Osteoblast (primary cell): Measurements from ENCODE around the gene RNGTT. TPM values are rescaled to one million over a fixed set of nuclear protein-coding genes. Genes with fewer than 3 reads are reported as not detected.

Experiments used
- DNase-seq: peaks from one replicate; pipeline ENCODE4 v3.0.0; 2011; ENCODE audit warnings: low spot score, mixed read lengths; ENCODE audit not compliant: insufficient read length; ENCODE audit errors: missing footprints
- H2AFZ ChIP-seq: 2 replicates; pipeline ENCODE4 v1.6.0; 2011; ENCODE audit warnings: mild to moderate bottlenecking, low read length
- H3K27ac ChIP-seq: 2 replicates; pipeline ENCODE4 v1.5.1; 2011; ENCODE audit warnings: mild to moderate bottlenecking, low read depth, low read length, moderate library complexity
- H3K27me3 ChIP-seq: 2 replicates; pipeline ENCODE4 v1.6.0; 2012; ENCODE audit warnings: mild to moderate bottlenecking, control low read depth, inconsistent platforms, low read length, moderate library complexity; ENCODE audit not compliant: insufficient read depth
- H3K36me3 ChIP-seq: 2 replicates; pipeline ENCODE4 v1.5.1; 2011; ENCODE audit warnings: mild to moderate bottlenecking, low read length, control low read depth, moderate library complexity; ENCODE audit not compliant: insufficient read depth
- H3K4me1 ChIP-seq: 2 replicates; pipeline ENCODE4 v1.5.1; 2011; ENCODE audit warnings: mild to moderate bottlenecking, low read length, control low read depth, moderate library complexity; ENCODE audit not compliant: insufficient read depth
- H3K4me2 ChIP-seq: 2 replicates; pipeline ENCODE4 v1.6.0; 2011; ENCODE audit warnings: mild to moderate bottlenecking, low read length; ENCODE audit not compliant: insufficient read depth
- H3K4me3 ChIP-seq: fragments of 200-600 bp; sonication (generic); 3 replicates; pipeline ENCODE4 v1.5.1; 2012; ENCODE audit warnings: mild to moderate bottlenecking, low read length, inconsistent platforms; ENCODE audit not compliant: insufficient read depth
- H3K79me2 ChIP-seq: 2 replicates; pipeline ENCODE4 v1.6.0; 2012; ENCODE audit warnings: mild to moderate bottlenecking, low read length, control low read depth, inconsistent platforms; ENCODE audit not compliant: insufficient read depth
- H3K9me3 ChIP-seq: 2 replicates; pipeline ENCODE4 v1.5.1; 2011; ENCODE audit warnings: low read depth, low read length, control low read depth
- H4K20me1 ChIP-seq: 2 replicates; pipeline ENCODE4 v1.6.0; 2012; ENCODE audit warnings: mild to moderate bottlenecking, low read length, control low read depth; ENCODE audit not compliant: insufficient read depth
- total RNA-seq: library from RNA; depleted of rRNA; stranded (reverse); fragments of >200 nt; gene quantifications from 2 replicates; pipeline ENCODE4 v1.2.3, GENCODE V29; 2012
- TF ChIP-seq, protein P1 (sequence below): IDR thresholded peaks from 2 replicates; pipeline ENCODE4 v1.5.1; 2011; ENCODE audit warnings: mild to moderate bottlenecking, low read depth, low read length, moderate library complexity; ENCODE audit errors: extremely low read depth

Gene RNGTT
- total RNA-seq, 1 donor, result 19.2 TPM

- Histone ChIP-seq H3K4me2 (no peak overlapping the region), H3K36me3 (no peaks in the 10 kb centered on the region), H3K9me3 (no peaks in the 10 kb centered on the region), H2AFZ (no peak overlapping the region), H3K79me2 (no peaks in the 10 kb centered on the region), H3K27ac (no peak overlapping the region), H4K20me1 (no peaks in the 10 kb centered on the region), H3K27me3 (no peaks in the 10 kb centered on the region), H3K4me1 (no peaks in the 10 kb centered on the region), H3K4me3 (no peak overlapping the region)
- no peak for DNase-seq
- TF ChIP-seq, protein P1, sequence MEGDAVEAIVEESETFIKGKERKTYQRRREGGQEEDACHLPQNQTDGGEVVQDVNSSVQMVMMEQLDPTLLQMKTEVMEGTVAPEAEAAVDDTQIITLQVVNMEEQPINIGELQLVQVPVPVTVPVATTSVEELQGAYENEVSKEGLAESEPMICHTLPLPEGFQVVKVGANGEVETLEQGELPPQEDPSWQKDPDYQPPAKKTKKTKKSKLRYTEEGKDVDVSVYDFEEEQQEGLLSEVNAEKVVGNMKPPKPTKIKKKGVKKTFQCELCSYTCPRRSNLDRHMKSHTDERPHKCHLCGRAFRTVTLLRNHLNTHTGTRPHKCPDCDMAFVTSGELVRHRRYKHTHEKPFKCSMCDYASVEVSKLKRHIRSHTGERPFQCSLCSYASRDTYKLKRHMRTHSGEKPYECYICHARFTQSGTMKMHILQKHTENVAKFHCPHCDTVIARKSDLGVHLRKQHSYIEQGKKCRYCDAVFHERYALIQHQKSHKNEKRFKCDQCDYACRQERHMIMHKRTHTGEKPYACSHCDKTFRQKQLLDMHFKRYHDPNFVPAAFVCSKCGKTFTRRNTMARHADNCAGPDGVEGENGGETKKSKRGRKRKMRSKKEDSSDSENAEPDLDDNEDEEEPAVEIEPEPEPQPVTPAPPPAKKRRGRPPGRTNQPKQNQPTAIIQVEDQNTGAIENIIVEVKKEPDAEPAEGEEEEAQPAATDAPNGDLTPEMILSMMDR, result no peak
Observed at GRCh38 chr6:88708197-88708744, 255.1 kb downstream of the RNGTT start.

GRCh38 chr6:88705601-88706000, 257.8 kb downstream of the RNGTT start:
- no peaks in the 10 kb centered on the region for H3K27me3 ChIP-seq

GRCh38 chr6:88704980-88705379, 258.4 kb downstream of the RNGTT start:
- DNase-seq, result peak; percentile 29
- Histone ChIP-seq H3K27me3 (no peaks in the 10 kb centered on the region), H3K27ac (no peak overlapping the region), H2AFZ (no peak overlapping the region), H4K20me1 (no peaks in the 10 kb centered on the region), H3K4me1 (no peaks in the 10 kb centered on the region), H3K4me2 (no peak overlapping the region), H3K4me3 (no peak overlapping the region), H3K79me2 (no peaks in the 10 kb centered on the region), H3K9me3 (no peaks in the 10 kb centered on the region), H3K36me3 (no peaks in the 10 kb centered on the region)
- TF ChIP-seq, protein P1, result no peak

More at GRCh38 chr6:88705601-88706000, 257.8 kb downstream of the RNGTT start:
- Histone ChIP-seq H3K36me3 (no peaks in the 10 kb centered on the region), H3K9me3 (no peaks in the 10 kb centered on the region), H3K79me2 (no peaks in the 10 kb centered on the region), H2AFZ (no peak overlapping the region), H4K20me1 (no peaks in the 10 kb centered on the region), H3K4me1 (no peaks in the 10 kb centered on the region), H3K4me3 (no peak overlapping the region), H3K27ac (no peak overlapping the region), H3K4me2 (no peak overlapping the region)
- TF ChIP-seq, protein P1, result no peak
- no peak for DNase-seq

DNA sequence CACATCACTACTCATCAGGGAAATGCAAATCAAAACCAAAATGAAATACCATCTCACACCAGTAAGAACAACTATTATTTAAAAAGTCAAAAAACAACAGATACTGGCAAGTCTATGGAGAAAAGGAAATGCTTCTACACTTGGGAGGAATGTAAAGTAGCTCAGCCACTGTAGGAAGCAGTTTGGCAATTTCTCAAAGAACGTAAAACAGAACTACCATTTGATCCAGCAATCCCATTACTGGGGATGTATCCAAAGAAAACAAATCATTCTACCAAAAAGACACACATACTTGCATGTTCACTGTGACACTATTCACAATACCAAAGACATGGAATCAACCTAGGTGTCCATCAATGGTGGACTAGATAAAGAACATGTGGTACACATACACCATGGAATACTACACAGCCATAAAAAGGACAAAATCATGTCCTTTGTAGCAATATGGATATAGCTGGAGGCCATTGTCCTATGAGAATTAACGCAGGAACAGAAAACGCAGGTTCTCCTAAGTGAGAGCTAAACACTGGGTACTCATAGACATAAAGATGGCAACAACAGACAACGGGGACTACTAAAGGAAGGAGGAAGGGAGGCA, 260.4 kb downstream of the RNGTT start:
- Histone ChIP-seq H3K4me2 (no peak overlapping the region), H3K27me3 (no peaks in the 10 kb centered on the region), H3K9me3 (no peaks in the 10 kb centered on the region), H3K27ac (no peak overlapping the region), H2AFZ (no peak overlapping the region), H3K4me3 (no peak overlapping the region), H3K79me2 (no peaks in the 10 kb centered on the region), H3K36me3 (no peaks in the 10 kb centered on the region), H3K4me1 (no peaks in the 10 kb centered on the region), H4K20me1 (no peaks in the 10 kb centered on the region)
- TF ChIP-seq, protein P1, result no peak
- no peak for DNase-seq
